NOMO-1 treated with DMSO at 0.1 percent for 48 hours (cell line): ENCODE measurements around the gene WWOX.

ENCODE experiments used
- DNase-seq: peaks from one replicate; lab custom pipeline; 2025; ENCODE audit not compliant: unreplicated experiment; lab: John Stamatoyannopoulos, UW

WWOX gene

GRCh38 chr16:78957317-78958100, 858.1 kb downstream of the WWOX start:
- no peak for DNase-seq

GRCh38 chr16:78961464-78961863, 862.0 kb downstream of the WWOX start:
- peak; percentile 38 for DNase-seq

- DNase-seq, result no peak
Observed at GRCh38 chr16:78962457-78962929, 863.0 kb downstream of the WWOX start.

- DNase-seq, result no peak
Observed at GRCh38 chr16:78967948-78968347, 868.5 kb downstream of the WWOX start.

- DNase-seq, result no peak
Observed at GRCh38 chr16:78969721-78970120, 870.3 kb downstream of the WWOX start.

- DNase-seq, result no peak
Observed at GRCh38 chr16:78970650-78971049, 871.2 kb downstream of the WWOX start.

GRCh38 chr16:78972006-78972405, 872.6 kb downstream of the WWOX start:
- DNase-seq, result no peak

- no peak for DNase-seq
Observed at GRCh38 chr16:78972986-78973385, 873.5 kb downstream of the WWOX start.

GRCh38 chr16:78976212-78976611, 876.8 kb downstream of the WWOX start:
- no peak for DNase-seq

GRCh38 chr16:78980825-78981224, 881.4 kb downstream of the WWOX start:
- DNase-seq, result no peak

- no peak for DNase-seq
Observed at GRCh38 chr16:78982096-78982744, 882.8 kb downstream of the WWOX start.

GRCh38 chr16:78984324-78984723, 884.9 kb downstream of the WWOX start:
- no peak for DNase-seq

- no peak for DNase-seq
Observed at GRCh38 chr16:78984887-78985464, 885.5 kb downstream of the WWOX start.

GRCh38 chr16:78985716-78986605, 886.5 kb downstream of the WWOX start:
- DNase-seq, result no peak

- DNase-seq, result no peak
Observed at GRCh38 chr16:78987666-78988065, 888.2 kb downstream of the WWOX start.

GRCh38 chr16:78988361-78988969, 889.0 kb downstream of the WWOX start:
- no peak for DNase-seq

GRCh38 chr16:78990309-78990701, 890.9 kb downstream of the WWOX start:
- no peak for DNase-seq

- DNase-seq, result no peak
Observed at GRCh38 chr16:78992001-78992400, 892.5 kb downstream of the WWOX start.

- DNase-seq, result no peak
Observed at GRCh38 chr16:78993346-78993745, 893.9 kb downstream of the WWOX start.

- no peak for DNase-seq
Observed at GRCh38 chr16:78994135-78994745, 894.8 kb downstream of the WWOX start.
